HepG2 (cell line): ENCODE measurements around the gene CBLN3. TPM values are rescaled to one million over a fixed set of nuclear protein-coding genes. Genes with fewer than 3 reads are reported as not detected.

Experiments used
- AGO1 ChIP-seq: fragments of 200-400 bp; formaldehyde crosslinking; IDR thresholded peaks from 2 replicates; pipeline ENCODE4 v1.6.1; 2017; ENCODE audit warnings: mild to moderate bottlenecking, low read depth, low read length, moderate library complexity; ENCODE audit not compliant: poor library complexity, severe bottlenecking
- BCLAF1 ChIP-seq: fragments of 450-650 bp; IDR thresholded peaks from 2 replicates; pipeline ENCODE4 v1.6.1; 2017; ENCODE audit warnings: mild to moderate bottlenecking
- FOXJ3 ChIP-seq: sonication (generic); formaldehyde crosslinking; IDR thresholded peaks from 2 replicates; pipeline ENCODE4 v1.4.0; 2020; ENCODE audit warnings: missing genetic modification reagents, mild to moderate bottlenecking, borderline replicate concordance
- HMG20A ChIP-seq: IDR thresholded peaks from 2 replicates; pipeline ENCODE4 v1.6.1; 2016; ENCODE audit warnings: borderline replicate concordance
- HNF1B ChIP-seq: sonication (generic); formaldehyde crosslinking; IDR thresholded peaks from 2 replicates; pipeline ENCODE4 v1.5.1; 2020; ENCODE audit warnings: mild to moderate bottlenecking, moderate library complexity, missing genetic modification reagents
- LCORL ChIP-seq, 2 experiments: fragments of 450-650 bp in 1 of 2; sonication (generic) in 1 of 2; formaldehyde crosslinking in 1 of 2; IDR thresholded peaks; 2 replicates each; pipeline versions ENCODE4 v1.5.0 to v1.6.1; 2017 to 2020; ENCODE audit warnings: antibody characterized with exemption in 1 of 2, missing genetic modification reagents in 1 of 2
- SMAD1 ChIP-seq: sonication (generic); formaldehyde crosslinking; IDR thresholded peaks from 2 replicates; pipeline ENCODE4 v1.4.0; 2020; ENCODE audit warnings: missing genetic modification reagents, low read depth, mild to moderate bottlenecking, borderline replicate concordance
- SRY ChIP-seq: sonication (generic); formaldehyde crosslinking; IDR thresholded peaks from 2 replicates; pipeline ENCODE4 v1.8.0; 2022; ENCODE audit warnings: mild to moderate bottlenecking, missing genetic modification reagents
- THAP9 ChIP-seq: sonication (generic); formaldehyde crosslinking; IDR thresholded peaks from 2 replicates; pipeline ENCODE4; 2020; ENCODE audit warnings: missing genetic modification reagents, mild to moderate bottlenecking, borderline replicate concordance
- THYN1 ChIP-seq: sonication (generic); formaldehyde crosslinking; IDR thresholded peaks from 2 replicates; pipeline ENCODE4 v1.8.1; 2023; ENCODE audit warnings: low read depth, mild to moderate bottlenecking, moderate library complexity, missing genetic modification reagents, borderline replicate concordance
- ZFP37 ChIP-seq: sonication (generic); formaldehyde crosslinking; IDR thresholded peaks from 2 replicates; pipeline ENCODE4 v1.4.0; 2020; ENCODE audit warnings: missing genetic modification reagents, borderline replicate concordance
- ZNF230 ChIP-seq: sonication (generic); formaldehyde crosslinking; IDR thresholded peaks from 2 replicates; pipeline ENCODE4 v1.4.0; 2020; ENCODE audit warnings: mild to moderate bottlenecking, missing genetic modification reagents
- ZNF446 ChIP-seq: sonication (generic); formaldehyde crosslinking; IDR thresholded peaks from 2 replicates; pipeline ENCODE4 v1.5.0; 2020; ENCODE audit warnings: mild to moderate bottlenecking, missing genetic modification reagents
- ZNF713 ChIP-seq: sonication (generic); formaldehyde crosslinking; IDR thresholded peaks from 2 replicates; pipeline ENCODE4 v1.4.0; 2020; ENCODE audit warnings: mild to moderate bottlenecking, missing genetic modification reagents
- ZNF746 ChIP-seq: sonication (generic); formaldehyde crosslinking; IDR thresholded peaks from 2 replicates; pipeline ENCODE4 v1.8.0; 2022; ENCODE audit warnings: mild to moderate bottlenecking, missing genetic modification reagents
- ZNF766 ChIP-seq: sonication (generic); formaldehyde crosslinking; IDR thresholded peaks from 2 replicates; pipeline ENCODE4 v1.5.0; 2020; ENCODE audit warnings: missing genetic modification reagents, borderline replicate concordance
- ZXDC ChIP-seq: sonication (generic); formaldehyde crosslinking; IDR thresholded peaks from 2 replicates; pipeline ENCODE4 v1.5.0; 2020; ENCODE audit warnings: mild to moderate bottlenecking, missing genetic modification reagents
- polyA plus RNA-seq, 8 experiments: library from polyadenylated mRNA; depleted of rRNA in 3 of 8; stranded (reverse) in 7 of 8; unstranded in 1 of 8; fragments of >200 nt; fragmentation: Illumina TruSeq in 4 of 8; extraction: Trizol in 4 of 8; gene quantifications; 2 replicates each; pipeline versions ENCODE4 v1.2.1 to v1.2.3, GENCODE V29; 2011 to 2016; ENCODE audit warnings: low read depth in 4 of 8, missing spikeins in 1 of 8, mixed read lengths in 1 of 8; ENCODE audit not compliant: insufficient read depth in 1 of 8
- total RNA-seq, 5 experiments: library from RNA; depleted of rRNA; stranded (reverse); fragments of >200 nt; fragmentation: Illumina TruSeq; extraction: Trizol; gene quantifications; 2 replicates each; pipeline ENCODE4 v1.2.3, GENCODE V29; 2016; ENCODE audit warnings: low read depth in 1 of 5

CBLN3 gene
- total and polyA plus RNA-seq, 2 of the 13 experiments (the other 11 are each of a cell fraction or from before 2014, with no cell fraction given) = 0.66 to 0.98 TPM

GRCh38 chr14:24398653-24399446 lies 30.6 kb downstream of the CBLN3 start, which contains the start of gene NYNRIN (continued):
- TF ChIP-seq ZNF713 (CRISPR knock-in tag) (0 out of 2 replicates have a peak, but pooled peaks have one; percentile 36), ZXDC (0 out of 2 replicates have a peak, but pooled peaks have one; percentile 6), BCLAF1 (no peak), SMAD1 (CRISPR knock-in tag) (peak; percentile 27; the same call in 1 of the 2 replicates), ZNF446 (CRISPR knock-in tag) (0 out of 2 replicates have a peak, but pooled peaks have one; percentile 41), ZNF230 (no peak), LCORL (IDR thresholded peaks at IDR 0.05) (no peak), LCORL (CRISPR knock-in tag; IDR thresholded peaks at IDR 0.05) (peak; percentile 49; the same call in 1 of the 2 replicates), SRY (0 out of 2 replicates have a peak, but pooled peaks have one; percentile 51), FOXJ3 (no peak), HMG20A (CRISPR knock-in tag) (no peak), THYN1 (CRISPR knock-in tag) (no peak), ZFP37 (CRISPR knock-in tag) (no peak), ZNF746 (CRISPR knock-in tag) (no peak), HNF1B (CRISPR knock-in tag) (no peak), THAP9 (CRISPR knock-in tag) (0 out of 2 replicates have a peak, but pooled peaks have one; percentile 19), ZNF766 (CRISPR knock-in tag) (no peak), AGO1 (no peak)
